ENCODE measurements around the gene FRMD8.

The FRMD8 gene

GRCh38 chr11:65459552-65459951, 73.1 kb downstream of the FRMD8 start:
- H3K4me3 ChIP-seq (ENCODE audit: control insufficient read depth, low read depth, low read length), result no peak overlapping the region
- no peak for TF ChIP-seq CTCF (conservative IDR thresholded peaks at IDR 0.05; ENCODE audit: control insufficient read depth, insufficient read depth, low read depth, low read length)
- DNase-seq (ENCODE audit: low read depth), result no peak
